Neural progenitor cell (in vitro differentiated cells): ENCODE results near the gene RNF217. TPM values are rescaled to one million over a fixed set of nuclear protein-coding genes. Genes with fewer than 3 reads are reported as not detected.

ENCODE experiments used
- DNase-seq: peaks from one replicate; pipeline ENCODE4 v3.0.0-alpha.2; 2016; ENCODE audit warnings: low spot score
- H2AFZ ChIP-seq: fragments of 200-600 bp; sonication (generic); replicated peaks from 2 replicates; pipeline ENCODE4 v1.6.1; 2016; ENCODE audit warnings: antibody characterized with exemption
- H3F3A ChIP-seq: fragments of 200-600 bp; sonication (generic); 2 replicates; pipeline ENCODE4 v1.6.1; 2016; ENCODE audit warnings: antibody characterized with exemption, low read depth
- H3K27ac ChIP-seq: fragments of 200-600 bp; sonication (generic); 2 replicates; pipeline ENCODE4 v1.5.1; 2016; ENCODE audit warnings: mild to moderate bottlenecking
- H3K27me3 ChIP-seq: fragments of 200-600 bp; sonication (generic); 2 replicates; pipeline ENCODE4 v1.6.1; 2016; ENCODE audit warnings: mild to moderate bottlenecking, moderate library complexity
- H3K36me3 ChIP-seq: fragments of 200-600 bp; sonication (generic); 2 replicates; pipeline ENCODE4 v1.5.1; 2016
- H3K4me1 ChIP-seq: fragments of 200-600 bp; sonication (generic); 2 replicates; pipeline ENCODE4 v1.6.1; 2016; ENCODE audit warnings: mixed run types
- H3K4me2 ChIP-seq: fragments of 200-600 bp; sonication (generic); 2 replicates; pipeline ENCODE4 v1.6.1; 2016
- H3K4me3 ChIP-seq: fragments of 200-600 bp; sonication (generic); 2 replicates; pipeline ENCODE4 v1.5.1; 2016
- H3K79me2 ChIP-seq: fragments of 200-600 bp; sonication (generic); 2 replicates; pipeline ENCODE4 v1.6.1; 2016; ENCODE audit warnings: low read depth
- H3K9ac ChIP-seq: fragments of 200-600 bp; sonication (generic); 2 replicates; pipeline ENCODE4 v1.6.1; 2016
- H3K9me3 ChIP-seq: fragments of 200-600 bp; sonication (generic); 2 replicates; pipeline ENCODE4 v1.5.1; 2016; ENCODE audit warnings: low read depth
- H4K20me1 ChIP-seq: fragments of 200-600 bp; sonication (generic); 2 replicates; pipeline ENCODE4 v1.6.1; 2016; ENCODE audit warnings: low read depth
- H3K27ac Mint-ChIP-seq: 3 replicates; pipeline ENCODE4 v1.8.0; 2021; ENCODE audit warnings: mixed read lengths
- H3K27me3 Mint-ChIP-seq: 2 replicates; pipeline ENCODE4 v1.8.0; 2022; ENCODE audit warnings: low read depth, mild to moderate bottlenecking, inconsistent platforms, moderate library complexity, mixed read lengths; ENCODE audit not compliant: insufficient read depth
- H3K36me3 Mint-ChIP-seq: 3 replicates; pipeline ENCODE4 v1.8.0; 2021; ENCODE audit warnings: mixed read lengths
- H3K4me1 Mint-ChIP-seq: 3 replicates; pipeline ENCODE4 v1.8.0; 2021; ENCODE audit warnings: mixed read lengths
- H3K4me3 Mint-ChIP-seq: 3 replicates; pipeline ENCODE4 v1.8.0; 2021; ENCODE audit warnings: mild to moderate bottlenecking, moderate library complexity, mixed read lengths
- H3K9me3 Mint-ChIP-seq: 3 replicates; pipeline ENCODE4 v1.8.0; 2020; ENCODE audit warnings: mixed read lengths
- CTCF ChIP-seq: fragments of 200-600 bp; sonication (generic); IDR thresholded peaks from 2 replicates; pipeline ENCODE4 v1.5.1; 2017; ENCODE audit warnings: antibody characterized with exemption, mild to moderate bottlenecking
- EZH2 ChIP-seq: fragments of 200-600 bp; sonication (generic); IDR thresholded peaks from 2 replicates; pipeline ENCODE4 v1.6.1; 2017; ENCODE audit warnings: antibody characterized with exemption, mild to moderate bottlenecking, moderate library complexity
- EZH2phosphoT487 ChIP-seq: fragments of 200-600 bp; sonication (generic); IDR thresholded peaks from 2 replicates; pipeline ENCODE4 v1.6.1; 2017; ENCODE audit warnings: antibody characterized with exemption
- total RNA-seq: library from RNA; depleted of rRNA; stranded (reverse); fragments of >200 nt; gene quantifications from 2 replicates; pipeline ENCODE4 v1.2.3, GENCODE V29; 2015; ENCODE audit warnings: low replicate concordance

RNF217 gene
- total RNA-seq, 1 donor from 2014 or later, result 24.1 TPM

GRCh38 chr6:124979294-124979678 is 17.0 kb downstream of the RNF217 start:
- no peak for TF ChIP-seq EZH2phosphoT487
- no peak for TF ChIP-seq CTCF
- no peak for TF ChIP-seq EZH2
- peaks cover 14% of the 10 kb centered on the region for H3K9me3 Mint-ChIP-seq
- H3K4me3 Mint-ChIP-seq, result no peak overlapping the region
- peaks cover 8% of the 10 kb centered on the region for H4K20me1 ChIP-seq
- no peaks in the 10 kb centered on the region for H3K27me3 ChIP-seq
- no peaks in the 10 kb centered on the region for H3K36me3 ChIP-seq
- peaks cover 41% of the 10 kb centered on the region for H3K79me2 ChIP-seq
- H3K36me3 Mint-ChIP-seq, result peaks cover 37% of the 10 kb centered on the region
- no peak overlapping the region for H2AFZ ChIP-seq
- peaks cover 28% of the 10 kb centered on the region for H3K4me1 ChIP-seq
- no peak overlapping the region for H3K27ac Mint-ChIP-seq
- peaks cover 2% of the 10 kb centered on the region for H3K27me3 Mint-ChIP-seq
- no peak overlapping the region for H3K27ac ChIP-seq
- H3K4me2 ChIP-seq, result no peak overlapping the region
- DNase-seq, result no peak
- H3K4me3 ChIP-seq, result no peak overlapping the region
- H3K9ac ChIP-seq, result no peak overlapping the region
- no peaks in the 10 kb centered on the region for H3F3A ChIP-seq
- H3K4me1 Mint-ChIP-seq, result peaks cover 3% of the 10 kb centered on the region
- H3K9me3 ChIP-seq, result no peaks in the 10 kb centered on the region

- Histone ChIP-seq H3F3A (no peaks in the 10 kb centered on the region), H3K4me3 (no peak overlapping the region), H3K9me3 (no peaks in the 10 kb centered on the region), H3K4me1 (peaks cover 28% of the 10 kb centered on the region), H3K36me3 (no peaks in the 10 kb centered on the region), H3K9ac (no peak overlapping the region), H3K27ac (no peak overlapping the region), H3K4me2 (no peak overlapping the region), H3K79me2 (peaks cover 31% of the 10 kb centered on the region), H2AFZ (no peak overlapping the region), H3K27me3 (no peaks in the 10 kb centered on the region), H4K20me1 (peaks cover 8% of the 10 kb centered on the region)
- peaks cover 2% of the 10 kb centered on the region for H3K27me3 Mint-ChIP-seq
- peaks cover 20% of the 10 kb centered on the region for H3K9me3 Mint-ChIP-seq
- DNase-seq, result no peak
- no peak overlapping the region for H3K27ac Mint-ChIP-seq
- peaks cover 36% of the 10 kb centered on the region for H3K36me3 Mint-ChIP-seq
- H3K4me1 Mint-ChIP-seq, result peaks cover 6% of the 10 kb centered on the region
- no peak for TF ChIP-seq CTCF
- no peak for TF ChIP-seq EZH2phosphoT487
- TF ChIP-seq EZH2, result no peak
- no peak overlapping the region for H3K4me3 Mint-ChIP-seq
These were observed 20.4 kb downstream of the RNF217 start for GRCh38 chr6:124982669-124983068.

GRCh38 chr6:124983383-124984083 is 21.3 kb downstream of the RNF217 start:
- no peak overlapping the region for H3K27ac ChIP-seq
- no peaks in the 10 kb centered on the region for H3K36me3 ChIP-seq
- no peaks in the 10 kb centered on the region for H3K27me3 ChIP-seq
- no peak for TF ChIP-seq EZH2phosphoT487
- no peak for TF ChIP-seq CTCF
- no peak for TF ChIP-seq EZH2
- H3K4me1 ChIP-seq, result peaks cover 28% of the 10 kb centered on the region
- Mint-ChIP-seq H3K4me1 (peaks cover 5% of the 10 kb centered on the region), H3K9me3 (peaks cover 28% of the 10 kb centered on the region), H3K4me3 (no peak overlapping the region), H3K27ac (no peak overlapping the region), H3K27me3 (peaks cover 2% of the 10 kb centered on the region), H3K36me3 (peaks cover 35% of the 10 kb centered on the region)
- DNase-seq, result no peak
- peaks cover 8% of the 10 kb centered on the region for H4K20me1 ChIP-seq
- no peak overlapping the region for H3K4me2 ChIP-seq
- H2AFZ ChIP-seq, result no peak overlapping the region
- H3K9ac ChIP-seq, result no peak overlapping the region
- H3F3A ChIP-seq, result no peaks in the 10 kb centered on the region
- no peaks in the 10 kb centered on the region for H3K9me3 ChIP-seq
- no peak overlapping the region for H3K4me3 ChIP-seq
- H3K79me2 ChIP-seq, result peaks cover 31% of the 10 kb centered on the region
